Measurements from ENCODE around the gene DOCK11.
"Not testable (repeated sequence)": the region's sequence is repeated elsewhere in the genome, so short reads cannot be mapped to it uniquely, and the experiment has no call there.

Gene DOCK11

DNA sequence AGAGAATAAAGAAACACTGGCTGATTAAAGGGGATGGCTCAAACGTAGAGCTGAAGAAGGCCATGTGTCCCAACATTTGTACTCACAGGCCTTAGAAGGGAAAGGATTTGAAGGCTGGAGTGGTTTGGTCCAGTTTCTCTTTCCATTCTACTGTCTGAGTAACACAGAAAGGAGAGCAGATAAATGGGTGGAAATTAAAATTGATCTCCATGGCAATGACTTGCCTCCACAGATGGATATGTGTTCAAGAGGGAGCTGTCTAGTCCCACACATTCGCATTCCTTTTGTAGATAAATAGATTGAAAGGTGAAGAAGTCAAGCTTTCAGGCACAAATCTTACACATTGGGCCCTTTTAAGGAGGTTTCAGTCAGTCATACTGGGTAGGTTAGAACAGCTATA, 74.6 kb downstream of the DOCK11 start:
- DNase-seq (ENCODE audit: low read depth, low spot score), result no peak

DNA sequence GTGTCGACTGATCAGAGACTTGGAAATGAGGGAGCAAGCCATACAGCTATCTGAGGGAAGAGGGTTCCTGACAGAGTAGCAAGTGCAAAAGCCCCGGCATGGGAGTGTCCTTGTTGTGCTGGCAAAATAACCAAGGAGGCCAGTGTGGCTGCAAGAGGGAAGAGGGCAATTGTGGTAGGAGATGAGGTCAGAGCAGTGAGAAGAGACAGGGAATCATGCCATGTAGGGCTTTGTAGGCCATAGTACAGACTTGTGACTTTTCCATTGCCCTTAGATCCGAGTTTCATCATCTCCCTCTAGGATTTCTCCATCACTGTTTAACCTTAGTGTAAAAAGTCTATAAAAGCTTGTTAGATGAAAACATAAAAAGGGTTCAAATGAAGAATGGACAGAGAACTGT, 76.2 kb downstream of the DOCK11 start:
- no peak for DNase-seq (ENCODE audit: low read depth, low spot score)

DNA sequence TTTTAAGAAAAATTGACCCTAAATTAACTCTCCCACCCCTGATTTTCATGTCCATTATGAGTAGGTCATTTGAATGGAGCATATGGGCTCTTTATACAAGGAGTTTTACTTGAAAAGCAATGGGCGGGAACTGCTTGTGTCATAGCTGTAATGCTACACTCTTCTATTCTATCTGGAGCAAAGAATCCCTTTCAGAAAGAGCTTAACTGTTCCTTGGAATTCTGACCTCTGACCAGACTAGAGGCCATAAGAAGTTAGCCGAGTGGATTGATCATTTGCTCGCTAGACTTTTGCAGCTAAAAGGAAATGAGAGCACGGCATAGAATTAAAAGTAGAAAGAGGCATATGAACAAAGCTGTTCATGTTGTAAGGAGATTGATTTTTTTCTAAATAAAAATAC, 79.1 kb downstream of the DOCK11 start:
- DNase-seq (ENCODE audit: low read depth, low spot score), result no peak

DNA sequence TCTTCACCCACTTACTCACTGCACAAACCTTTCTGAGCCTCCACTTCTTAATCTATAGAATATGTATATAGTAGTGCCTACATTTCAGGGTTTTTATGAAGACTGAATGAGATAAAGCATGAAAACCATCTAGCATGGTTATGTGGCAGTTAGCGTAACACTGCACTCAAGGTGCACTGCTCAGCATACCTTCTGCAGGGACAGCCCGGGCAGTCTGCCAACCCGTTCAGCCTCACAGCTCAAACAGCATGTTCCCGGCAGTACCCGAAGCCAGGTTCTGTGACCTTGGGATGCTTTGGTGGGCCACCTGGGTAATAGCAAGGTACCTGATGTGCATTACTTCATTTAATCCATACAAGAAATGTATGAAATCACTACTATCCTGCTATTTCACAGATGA, 81.4 kb downstream of the DOCK11 start:
- DNase-seq (ENCODE audit: low read depth, low spot score), result no peak

DNA sequence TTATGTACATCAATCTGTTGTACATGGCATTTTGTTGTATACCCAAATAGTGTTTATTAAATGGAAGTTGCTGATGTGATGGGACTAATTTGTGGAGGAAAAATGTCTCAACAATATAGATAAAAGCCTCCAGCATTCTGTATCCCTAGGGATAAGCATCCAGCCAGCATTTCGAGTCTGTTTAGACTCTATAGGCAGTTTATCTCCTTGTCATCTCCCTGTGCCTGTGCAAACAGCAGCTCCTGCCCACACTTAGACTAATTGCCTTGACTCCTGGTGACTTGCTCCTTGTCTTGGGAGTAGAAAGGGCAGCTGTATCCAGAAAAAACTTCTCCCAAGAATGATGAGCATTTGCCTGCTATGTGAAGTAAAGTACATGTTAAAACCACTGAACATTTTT, 83.8 kb downstream of the DOCK11 start:
- DNase-seq (ENCODE audit: low read depth, low spot score), result no peak

DNA sequence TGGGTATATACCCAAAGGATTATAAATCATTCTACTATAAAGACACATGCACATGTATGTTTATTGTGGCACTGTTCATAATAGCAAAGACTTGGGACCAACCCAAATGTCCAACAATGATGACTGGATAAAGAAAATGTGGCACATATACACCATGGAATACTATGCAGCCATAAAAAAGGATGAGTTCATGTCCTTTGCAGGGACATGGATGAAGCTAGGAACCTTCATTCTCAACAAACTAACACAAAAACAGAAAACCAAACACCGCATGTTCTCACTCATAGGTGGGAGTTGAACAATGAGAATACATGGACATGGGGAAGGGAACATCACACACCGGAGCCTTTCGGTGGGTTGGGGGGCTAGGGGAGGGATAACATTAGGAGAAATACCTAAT, 87.3 kb downstream of the DOCK11 start:
- not testable (repeated sequence) for DNase-seq (ENCODE audit: low read depth, low spot score)

DNA sequence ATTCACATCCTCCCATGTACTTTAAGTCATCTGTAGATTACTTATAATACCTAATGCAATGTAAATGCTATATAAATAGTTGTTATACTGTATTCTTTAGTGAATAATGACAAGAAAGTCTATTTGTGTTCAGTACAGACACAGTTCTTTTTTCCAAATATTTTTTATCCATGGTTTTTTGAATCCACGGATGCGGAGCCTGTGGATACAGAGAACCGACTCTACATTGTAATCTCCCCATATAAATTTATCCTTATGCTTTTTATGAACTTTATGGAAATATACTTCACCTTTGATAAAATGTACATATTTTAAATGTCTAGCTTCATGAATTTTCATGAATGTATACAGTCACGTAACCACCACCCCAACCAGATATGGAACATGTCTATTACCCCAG, 88.2 kb downstream of the DOCK11 start:
- no peak for DNase-seq (ENCODE audit: low read depth, low spot score)

DNA sequence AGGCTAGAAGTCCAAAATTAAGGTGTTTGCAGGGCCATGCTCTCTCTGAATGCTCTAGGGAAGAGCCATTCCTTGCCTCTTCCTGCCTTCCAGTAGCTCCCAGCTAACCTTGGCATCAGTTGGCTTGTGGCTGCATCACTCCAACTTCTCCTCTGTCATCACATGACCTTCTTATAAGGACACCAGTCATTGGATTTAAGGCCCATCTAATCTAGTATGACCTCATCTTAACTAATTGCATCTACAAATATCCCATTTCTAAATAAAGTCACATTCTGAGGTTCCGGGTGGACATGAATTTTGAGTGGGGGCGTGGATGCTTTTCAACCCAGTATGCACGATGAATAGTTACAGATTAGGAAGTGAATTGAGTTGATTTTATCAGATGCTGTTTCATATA, 89.7 kb downstream of the DOCK11 start:
- DNase-seq (ENCODE audit: low read depth, low spot score), result no peak

DNA sequence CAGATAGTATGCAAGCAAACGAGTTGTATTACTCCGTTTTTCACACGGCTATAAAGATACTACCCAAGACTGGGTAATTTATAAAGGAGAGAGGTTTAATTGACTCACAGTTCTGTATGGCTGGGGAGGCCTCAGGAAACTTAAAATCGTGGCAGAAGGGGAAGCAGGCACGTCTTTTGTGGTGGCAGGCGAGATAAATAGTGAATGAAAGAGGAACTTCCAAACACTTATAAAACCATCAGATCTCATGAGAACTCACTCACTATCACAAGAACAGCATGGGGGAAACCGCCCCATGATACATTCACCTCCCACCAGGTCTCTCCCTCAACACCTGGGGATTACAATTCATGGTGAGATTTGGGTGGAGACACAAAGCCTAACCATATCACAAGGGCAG, 90.6 kb downstream of the DOCK11 start:
- DNase-seq (ENCODE audit: low read depth, low spot score), result not testable (repeated sequence)

DNA sequence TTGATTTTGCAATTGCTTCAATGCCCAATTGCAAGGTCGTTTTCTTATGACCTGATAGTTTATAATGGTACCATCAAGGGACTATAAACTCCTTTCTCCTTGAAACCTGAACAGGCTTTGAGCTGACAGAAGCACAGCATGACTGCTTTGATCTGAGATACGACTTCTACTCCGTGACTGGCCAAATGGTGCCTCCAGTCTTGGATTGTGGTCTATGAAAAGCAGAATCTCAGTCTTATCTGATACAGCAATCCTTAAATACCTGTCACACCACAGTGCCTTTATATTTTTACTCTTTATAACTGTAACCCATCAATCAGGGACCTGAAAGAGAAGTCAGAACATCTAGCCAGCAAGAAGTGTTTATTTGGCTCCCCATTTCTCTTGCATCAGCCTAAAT, 93.1 kb downstream of the DOCK11 start:
- no peak for DNase-seq (ENCODE audit: low read depth, low spot score)

DNA sequence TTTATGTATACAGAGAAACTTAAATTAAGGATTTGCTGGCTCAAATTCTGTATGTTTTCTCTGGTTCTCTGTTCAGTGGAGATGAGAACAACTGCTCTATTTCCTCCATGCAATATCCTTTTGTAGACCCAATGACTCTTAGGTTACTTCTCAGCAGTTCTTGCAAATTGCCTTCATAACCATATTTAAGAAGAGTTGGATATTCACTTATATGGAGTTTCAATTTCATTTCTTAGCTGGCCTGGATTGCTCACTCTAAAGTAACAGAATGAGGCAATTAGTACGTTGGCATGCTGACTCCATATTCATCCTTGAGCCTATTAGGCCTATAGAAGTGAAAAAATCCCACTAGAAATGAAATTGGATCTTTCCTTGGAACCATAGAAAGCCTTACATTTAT, 93.6 kb downstream of the DOCK11 start:
- no peak for DNase-seq (ENCODE audit: low read depth, low spot score)

DNA sequence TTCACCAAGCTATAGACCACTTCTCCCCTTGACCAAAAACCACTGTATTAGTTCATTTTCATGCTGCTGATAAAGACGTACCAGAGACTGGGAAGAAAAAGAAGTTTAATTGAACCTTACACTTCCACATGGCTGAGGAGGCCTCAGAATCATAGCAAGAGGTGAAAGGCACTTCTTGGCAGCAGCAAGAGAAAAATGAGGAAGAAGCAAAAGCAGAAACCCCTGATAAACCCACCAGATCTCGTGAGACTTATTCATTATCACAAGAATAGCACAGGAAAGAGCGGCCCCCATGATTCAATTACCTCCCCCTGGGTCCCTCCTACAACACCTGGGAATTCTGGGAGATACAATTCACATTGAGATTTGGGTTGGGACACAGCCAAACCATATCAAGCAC, 97.8 kb downstream of the DOCK11 start:
- no peak for DNase-seq (ENCODE audit: low read depth, low spot score)

DNA sequence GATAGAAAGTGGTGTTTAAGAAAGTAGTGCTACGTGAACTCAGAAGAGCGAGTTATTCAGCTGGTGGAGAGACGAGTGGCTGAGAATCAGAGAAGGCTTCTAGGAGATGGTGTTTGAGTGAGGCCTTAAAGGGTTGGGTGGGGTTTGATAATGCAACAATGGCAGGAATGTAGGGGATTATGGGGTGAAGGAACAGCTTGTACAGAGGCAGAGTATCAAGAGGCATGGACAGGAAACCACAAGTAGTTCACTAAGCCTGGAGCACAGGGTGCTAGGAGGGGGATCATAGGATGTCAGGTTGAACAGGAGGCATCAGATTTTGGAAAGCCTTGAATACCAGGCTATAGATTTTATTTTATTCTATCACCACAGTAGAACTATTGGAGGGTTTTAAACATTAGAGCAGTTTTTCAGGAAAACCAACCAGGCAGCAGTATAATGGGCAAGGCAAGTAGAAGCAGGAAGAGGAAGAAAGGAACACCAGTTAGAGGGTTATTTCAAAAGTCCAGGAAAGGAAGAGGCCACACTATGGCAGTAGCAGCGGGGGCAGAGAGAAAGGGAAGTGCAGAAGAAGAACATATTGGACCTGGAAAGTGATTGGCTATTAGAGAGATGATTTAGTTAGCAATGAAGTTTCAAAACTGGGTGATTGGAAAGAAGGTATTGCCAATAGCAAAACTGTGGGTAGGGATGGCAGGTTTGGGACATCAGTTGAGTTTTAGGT, 99.2 kb downstream of the DOCK11 start:
- DNase-seq (ENCODE audit: low read depth, low spot score), result no peak

DNA sequence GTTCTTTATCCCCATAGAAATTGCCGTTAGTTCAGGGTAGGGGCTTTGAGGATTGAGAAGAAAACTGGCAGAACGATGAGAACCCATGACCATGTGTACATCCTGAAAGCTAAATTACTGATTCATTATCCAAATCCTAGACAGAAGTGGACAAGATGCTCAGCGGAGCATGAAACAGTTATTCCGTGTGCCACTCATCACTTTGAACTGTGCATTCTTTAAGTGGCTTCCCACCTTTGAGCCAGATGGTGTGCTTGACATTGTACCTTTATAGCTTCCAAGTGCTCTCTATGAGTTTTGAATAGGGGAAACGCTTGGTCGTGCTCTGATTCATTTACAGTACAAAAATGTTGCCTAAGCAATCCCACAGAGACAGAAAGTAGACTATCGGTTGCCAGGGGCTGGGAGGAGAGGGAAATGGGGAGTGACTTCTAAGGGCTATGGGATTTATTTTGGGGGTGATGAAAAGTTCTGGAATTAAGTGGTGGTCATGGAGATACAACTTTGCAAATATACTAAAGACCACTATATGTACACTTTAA, 100.0 kb downstream of the DOCK11 start:
- no peak for DNase-seq (ENCODE audit: low read depth, low spot score)

DNA sequence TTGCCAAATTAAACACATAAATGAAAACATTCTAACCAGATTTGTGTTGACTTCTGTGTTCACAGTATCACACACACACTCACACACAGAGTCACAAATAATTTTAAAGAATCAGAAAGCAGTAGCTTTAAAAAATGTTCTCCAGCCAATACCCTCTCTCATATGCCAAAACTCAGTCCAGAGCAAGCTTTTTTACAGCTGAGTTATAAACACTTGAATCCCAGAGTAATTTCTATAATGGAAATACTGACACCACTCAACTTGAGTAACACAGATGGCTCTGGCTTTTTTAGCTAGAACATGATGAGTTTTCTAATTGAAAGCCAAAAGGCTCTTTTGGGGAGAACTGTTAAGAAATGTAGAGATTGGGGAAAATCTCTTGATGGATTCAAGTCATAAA, 100.8 kb downstream of the DOCK11 start:
- DNase-seq (ENCODE audit: low read depth, low spot score), result no peak

DNA sequence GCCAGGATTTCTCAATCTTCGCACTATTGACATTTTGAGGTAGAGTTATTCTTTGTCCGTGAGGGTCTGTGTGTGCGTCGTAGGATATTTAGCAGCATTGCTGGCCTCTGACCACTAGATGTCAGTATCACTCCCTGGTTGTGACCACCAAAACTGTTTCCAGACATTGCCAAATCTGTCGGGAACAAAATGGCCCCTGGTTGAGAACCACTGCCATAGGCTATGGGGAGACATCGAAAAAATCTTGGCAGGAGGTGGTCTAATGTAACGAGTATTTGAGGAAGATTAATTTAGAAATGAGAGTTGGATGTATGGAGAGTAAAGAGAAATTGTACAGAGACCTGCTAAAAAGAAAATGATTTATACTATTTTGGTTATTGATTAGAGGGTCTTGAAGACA, 108.4 kb downstream of the DOCK11 start:
- DNase-seq (ENCODE audit: low read depth, low spot score), result peak; percentile 1

DNA sequence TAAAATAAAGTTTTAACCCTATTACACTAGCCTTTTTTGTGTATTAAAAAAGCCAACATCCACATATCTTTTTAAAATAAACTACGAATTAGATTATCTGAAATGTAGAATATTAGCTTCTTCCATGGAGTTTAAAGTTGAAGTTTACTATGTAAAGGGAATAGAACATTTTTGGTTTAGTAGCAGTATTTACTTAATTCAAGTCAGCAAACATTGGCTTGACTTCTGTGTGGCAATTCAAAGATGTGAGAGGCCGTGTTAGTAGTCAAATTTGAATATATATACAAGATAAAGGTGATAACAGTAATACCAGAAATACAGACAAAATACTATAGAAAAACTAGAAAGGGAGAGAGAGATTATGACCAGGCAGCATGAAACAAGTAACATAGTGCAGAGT, 116.7 kb downstream of the DOCK11 start:
- no peak for DNase-seq (ENCODE audit: low read depth, low spot score)

DNA sequence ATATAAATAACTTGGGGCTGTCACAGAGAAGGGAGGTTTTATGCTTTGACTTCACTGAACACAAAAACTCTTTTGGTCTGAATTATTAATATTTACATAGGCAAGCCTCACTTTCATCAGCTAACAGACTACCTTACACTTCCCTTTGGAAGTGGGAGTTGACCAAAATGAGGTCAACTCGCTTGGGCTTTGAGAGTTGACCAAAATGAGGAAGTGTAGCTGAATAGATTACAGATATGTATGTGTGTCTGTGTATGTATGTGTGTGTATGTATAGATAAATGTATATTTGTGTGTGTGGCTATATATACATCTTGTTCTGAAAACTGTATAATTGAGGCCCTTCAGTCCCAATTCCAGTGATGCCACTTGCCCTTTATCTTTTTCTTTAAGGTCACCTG, 118.5 kb downstream of the DOCK11 start:
- no peak for DNase-seq (ENCODE audit: low read depth, low spot score)

DNA sequence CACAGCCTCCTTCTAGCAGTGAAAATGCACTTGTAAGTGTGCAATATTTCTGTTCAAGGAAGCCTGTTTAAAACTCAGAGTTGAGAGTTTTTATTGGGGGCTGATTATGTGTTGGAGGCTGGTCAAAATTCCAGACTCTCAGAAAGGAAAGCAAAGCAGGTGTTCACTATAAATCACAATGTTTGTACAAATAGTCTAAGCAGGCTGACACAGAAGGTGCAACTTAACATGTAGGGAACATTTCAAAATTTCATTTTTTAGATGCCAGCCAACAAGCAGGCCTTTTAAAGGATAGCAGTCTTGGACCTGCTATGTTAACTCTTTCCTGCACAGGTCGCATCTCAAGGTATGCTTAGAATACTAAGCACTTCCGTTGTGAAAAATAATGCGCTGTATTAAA, 119.5 kb downstream of the DOCK11 start:
- no peak for DNase-seq (ENCODE audit: low read depth, low spot score)

DNA sequence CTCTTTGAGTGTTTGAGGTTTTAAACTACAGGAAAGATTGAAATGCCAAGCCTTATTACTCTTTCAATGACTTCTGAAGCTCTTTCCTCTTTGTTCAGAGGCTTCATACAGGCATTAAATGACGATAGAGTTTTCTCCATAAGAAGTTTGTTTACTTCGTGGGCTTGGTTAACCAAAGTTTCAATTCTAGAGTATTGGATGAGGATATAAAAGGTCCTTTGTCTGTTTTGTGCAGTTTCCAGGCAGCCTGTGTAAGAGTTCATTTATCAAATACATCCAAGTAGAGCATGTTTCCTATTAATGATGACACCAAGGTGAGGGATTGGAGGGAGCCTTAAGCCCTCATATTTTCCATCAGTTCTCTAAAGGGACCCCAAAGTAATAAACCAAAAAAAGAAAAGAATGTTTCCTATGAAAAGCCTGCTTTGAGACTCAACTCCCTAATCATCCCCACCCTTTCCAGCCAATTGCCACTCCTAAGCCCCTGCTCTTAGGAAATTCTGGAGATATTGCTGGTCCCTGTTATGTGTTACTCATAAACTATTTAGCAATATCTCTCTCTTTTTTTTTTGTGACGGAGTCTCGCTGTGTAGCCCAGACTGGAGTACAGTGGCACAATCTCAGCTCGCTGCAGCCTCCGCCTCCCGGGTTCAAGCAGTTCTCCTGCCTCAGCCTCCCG, 125.6 kb downstream of the DOCK11 start:
- DNase-seq (ENCODE audit: low read depth, low spot score), result no peak

DNA sequence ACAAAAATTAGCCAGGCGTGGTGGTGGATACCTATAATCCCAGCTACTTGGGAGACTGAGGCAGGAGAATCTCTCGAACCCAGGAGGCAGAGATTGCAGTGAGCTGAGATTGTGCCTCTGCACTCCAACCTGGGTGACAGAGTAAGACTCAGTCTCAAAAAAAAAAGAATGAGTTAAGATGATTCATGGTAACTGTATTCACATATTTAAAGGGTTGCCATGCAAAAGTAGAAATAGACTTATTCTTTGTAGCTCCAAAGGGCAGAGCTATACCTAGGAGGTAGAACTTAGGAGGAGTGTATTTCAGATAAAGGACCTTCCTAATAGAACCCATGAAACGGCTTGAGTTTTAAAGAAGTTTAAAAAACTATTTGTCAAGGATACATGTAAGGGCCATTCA, 127.4 kb downstream of the DOCK11 start:
- DNase-seq (ENCODE audit: low read depth, low spot score), result no peak

DNA sequence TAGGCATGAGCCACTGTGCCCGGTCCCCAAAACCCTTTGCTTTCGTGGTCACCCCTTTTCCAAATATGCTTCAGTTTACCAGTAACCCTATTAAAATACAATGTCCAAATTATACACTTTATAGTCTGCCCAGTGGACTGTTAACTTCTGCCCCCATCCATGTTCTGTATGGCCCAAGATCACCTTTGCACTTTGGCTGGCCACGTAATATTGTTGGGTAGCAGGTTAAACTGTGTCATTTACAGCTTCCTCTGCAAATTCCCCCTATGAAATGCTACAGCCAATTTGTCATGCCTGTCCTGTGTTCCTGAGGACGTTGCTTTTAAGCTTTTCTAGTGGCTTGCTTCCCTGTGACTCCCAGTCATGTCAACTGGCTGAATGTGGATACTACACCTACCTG, 130.7 kb downstream of the DOCK11 start:
- no peak for DNase-seq (ENCODE audit: low read depth, low spot score)

DNA sequence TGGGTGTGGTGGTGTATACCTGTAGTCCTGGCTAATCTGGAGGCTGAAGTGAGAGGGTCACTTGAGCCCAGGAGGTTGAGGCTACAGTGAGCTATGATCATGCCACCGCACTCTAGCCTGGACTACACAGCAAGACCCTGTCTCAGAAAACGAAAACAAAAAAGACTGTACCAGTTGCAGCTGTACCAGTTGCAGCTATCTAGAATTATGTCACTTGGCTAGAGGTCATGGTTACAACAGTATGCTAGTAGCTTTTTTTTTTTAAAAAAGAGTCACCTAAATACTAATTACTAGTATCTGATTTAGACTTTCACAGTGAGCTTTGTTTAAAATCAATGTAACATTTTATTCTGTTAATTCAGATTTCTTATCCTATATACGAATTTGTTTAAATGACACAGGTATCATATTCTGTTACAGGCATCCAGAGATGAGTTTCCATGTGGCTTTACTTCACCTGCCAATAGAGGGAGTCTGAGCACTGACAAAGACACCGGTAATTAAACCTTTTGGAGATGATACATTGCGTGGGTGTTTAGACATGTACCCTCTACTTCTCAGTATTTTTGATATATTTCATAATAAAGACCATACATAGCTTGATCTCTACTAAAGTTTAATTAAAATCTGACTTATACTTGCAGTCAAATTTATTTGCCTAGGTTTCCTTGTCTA, 131.6 kb downstream of the DOCK11 start:
- no peak for DNase-seq (ENCODE audit: low read depth, low spot score)
